HUES48 (cell line): Measurements from ENCODE around the gene IQGAP1.
"Not testable (repeated sequence)": the region's sequence is repeated elsewhere in the genome, so short reads cannot be mapped to it uniquely, and the experiment has no call there.

Experiments
- H3K27ac ChIP-seq: one replicate; pipeline ENCODE4 v1.7.0; 2013; ENCODE audit warnings: low read depth, low read length, inconsistent platforms
- H3K27me3 ChIP-seq: 2 replicates; pipeline ENCODE4 v1.6.1; 2013; ENCODE audit warnings: mild to moderate bottlenecking, low read length; ENCODE audit not compliant: control insufficient read depth, insufficient read depth
- H3K36me3 ChIP-seq: 2 replicates; pipeline ENCODE4 v1.6.1; 2013; ENCODE audit warnings: low read length; ENCODE audit not compliant: control insufficient read depth, insufficient read depth
- H3K4me1 ChIP-seq: 2 replicates; pipeline ENCODE4 v1.6.1; 2013; ENCODE audit warnings: mild to moderate bottlenecking, low read length; ENCODE audit not compliant: control insufficient read depth, insufficient read depth
- H3K4me3 ChIP-seq: 2 replicates; pipeline ENCODE4 v1.5.1; 2013; ENCODE audit warnings: mild to moderate bottlenecking, low read depth, low read length
- H3K9ac ChIP-seq: 2 replicates; pipeline ENCODE4 v1.6.1; 2013; ENCODE audit warnings: mild to moderate bottlenecking, low read depth, low read length, moderate library complexity
- H3K9me3 ChIP-seq: 2 replicates; pipeline ENCODE4 v1.6.1; 2013; ENCODE audit warnings: low read length; ENCODE audit not compliant: control insufficient read depth, insufficient read depth

IQGAP1 gene

GRCh38 chr15:90512981-90513380 lies 124.9 kb downstream of the IQGAP1 start:
- no peaks in the 10 kb centered on the region for H3K4me1 ChIP-seq
- no peak overlapping the region for H3K27ac ChIP-seq
- no peak overlapping the region for H3K4me3 ChIP-seq
- peaks cover 3% of the 10 kb centered on the region; the same call in 1 of the 2 replicates for H3K9me3 ChIP-seq
- H3K9ac ChIP-seq: no peak overlapping the region
- H3K27me3 ChIP-seq: no peaks in the 10 kb centered on the region
- H3K36me3 ChIP-seq: no peaks in the 10 kb centered on the region

GRCh38 chr15:90513448-90513847 lies 125.4 kb downstream of the IQGAP1 start:
- H3K27ac ChIP-seq: no peak overlapping the region
- no peaks in the 10 kb centered on the region for H3K4me1 ChIP-seq
- no peak overlapping the region for H3K9ac ChIP-seq
- peaks cover 3% of the 10 kb centered on the region; the same call in 1 of the 2 replicates for H3K9me3 ChIP-seq
- no peaks in the 10 kb centered on the region for H3K27me3 ChIP-seq
- no peak overlapping the region for H3K4me3 ChIP-seq
- no peaks in the 10 kb centered on the region for H3K36me3 ChIP-seq

DNA sequence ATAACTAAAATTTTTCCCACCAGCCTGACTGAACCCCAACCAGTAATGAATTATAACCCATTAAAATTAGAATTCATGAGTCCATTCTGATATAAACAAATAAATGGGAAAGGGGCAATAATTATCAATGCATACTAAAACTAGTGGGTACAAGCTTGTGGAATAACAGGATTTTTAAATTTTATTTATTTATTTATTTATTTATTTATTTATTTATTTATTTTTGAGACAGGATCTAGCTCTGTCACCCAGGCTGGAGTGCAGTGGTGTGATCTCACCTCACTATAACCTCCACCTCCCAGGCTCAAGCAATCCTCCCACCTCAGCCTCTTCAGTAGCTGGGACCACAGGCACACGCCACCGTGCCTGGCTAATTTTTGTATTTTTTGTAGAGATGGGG lies 125.9 kb downstream of the IQGAP1 start:
- not testable (repeated sequence) for H3K9me3 ChIP-seq

DNA sequence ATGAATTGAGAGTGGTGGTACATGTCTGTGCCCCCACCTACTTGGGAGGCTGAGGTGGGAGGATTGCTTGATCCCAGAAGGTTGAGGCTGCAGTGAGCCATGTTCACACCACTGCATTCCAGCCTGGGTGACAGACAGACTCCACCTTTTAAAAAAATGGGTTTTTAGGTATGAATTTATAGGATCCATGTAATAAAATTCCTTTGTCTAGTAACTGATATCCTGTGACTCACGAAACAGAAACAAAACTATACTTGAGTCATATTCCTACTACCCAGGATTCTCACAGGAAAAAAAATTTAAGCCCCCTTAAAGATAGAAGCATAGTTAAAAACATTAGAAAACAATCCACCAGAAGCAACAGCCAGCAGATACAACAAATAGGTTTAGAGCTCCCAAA lies 131.6 kb downstream of the IQGAP1 start:
- Histone ChIP-seq H3K36me3 (no peaks in the 10 kb centered on the region), H3K4me1 (no peaks in the 10 kb centered on the region), H3K9me3 (no peaks in the 10 kb centered on the region), H3K27me3 (no peaks in the 10 kb centered on the region), H3K27ac (no peak overlapping the region), H3K9ac (no peak overlapping the region), H3K4me3 (no peak overlapping the region)

More for the DNA sequence above, 125.9 kb downstream of the IQGAP1 start:
- H3K27me3 ChIP-seq, H3K9ac ChIP-seq, H3K36me3 ChIP-seq, H3K4me3 ChIP-seq, H3K4me1 ChIP-seq, H3K27ac ChIP-seq: not testable (repeated sequence)

- Histone ChIP-seq H3K36me3 (no peaks in the 10 kb centered on the region), H3K9ac (no peak overlapping the region), H3K4me3 (no peak overlapping the region), H3K4me1 (no peaks in the 10 kb centered on the region), H3K27ac (no peak overlapping the region), H3K27me3 (no peaks in the 10 kb centered on the region), H3K9me3 (no peaks in the 10 kb centered on the region)
Measured at GRCh38 chr15:90520365-90520764, 132.3 kb downstream of the IQGAP1 start.

DNA sequence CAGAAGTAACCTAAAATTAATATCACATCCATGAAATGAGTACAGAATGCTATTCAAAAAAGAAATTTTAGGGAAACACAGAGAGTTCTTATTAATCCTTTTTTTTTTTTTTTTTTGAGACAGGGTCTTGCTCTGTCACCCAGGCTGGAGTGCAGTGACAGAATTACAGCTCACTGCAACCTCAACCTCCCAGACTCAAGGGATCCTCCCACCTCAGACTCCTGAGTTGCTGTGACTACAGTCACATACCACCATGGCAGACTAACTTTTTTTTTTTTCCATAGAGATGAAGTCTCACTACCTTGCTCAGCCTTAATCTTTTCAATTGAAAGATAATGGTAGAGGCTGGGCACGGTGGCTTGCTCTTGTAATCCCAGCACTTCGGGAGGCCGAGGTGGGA lies 135.3 kb downstream of the IQGAP1 start:
- Histone ChIP-seq H3K4me1 (no peaks in the 10 kb centered on the region), H3K36me3 (no peaks in the 10 kb centered on the region), H3K27ac (no peak overlapping the region), H3K9ac (no peak overlapping the region), H3K4me3 (no peak overlapping the region), H3K27me3 (peaks cover 2% of the 10 kb centered on the region; the same call in 1 of the 2 replicates), H3K9me3 (no peaks in the 10 kb centered on the region)

DNA sequence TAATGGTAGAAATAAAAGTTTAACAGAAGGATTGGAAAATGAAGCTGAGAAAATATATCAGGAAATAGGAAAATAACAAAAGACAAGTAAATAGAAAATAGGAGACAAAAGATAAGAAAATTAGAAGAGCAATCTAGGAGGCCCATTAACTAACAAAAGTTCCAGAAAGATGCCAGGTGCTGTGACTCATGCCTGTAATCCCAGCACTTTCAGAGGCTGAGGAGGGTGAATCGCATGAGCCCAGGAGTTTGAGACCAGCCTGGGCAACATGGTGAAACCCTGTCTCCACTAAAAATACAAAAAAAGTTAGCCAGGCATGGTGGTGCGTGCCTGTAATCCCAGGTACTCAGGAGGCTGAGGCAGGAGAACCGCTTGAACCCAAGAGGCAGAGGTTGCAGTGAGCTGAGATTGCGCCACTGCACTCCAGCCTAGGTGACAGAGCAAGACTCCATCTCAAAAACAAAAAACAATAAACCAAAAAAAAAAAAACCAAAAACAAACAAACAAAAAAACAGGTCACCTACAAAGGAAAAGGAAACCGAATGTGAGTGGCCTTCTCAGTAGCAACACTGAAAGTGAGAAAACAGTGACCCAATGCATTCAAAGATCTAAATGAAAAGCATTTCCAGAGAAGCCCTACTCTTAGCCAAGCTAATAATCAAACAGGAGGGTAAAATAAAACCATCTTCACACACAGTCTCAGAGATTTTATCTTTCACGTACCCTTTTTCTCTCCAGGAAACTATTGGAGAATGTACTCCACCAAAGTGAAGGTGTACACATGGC lies 136.2 kb downstream of the IQGAP1 start:
- not testable (repeated sequence) for H3K9ac ChIP-seq, H3K27ac ChIP-seq, H3K4me3 ChIP-seq, H3K9me3 ChIP-seq, H3K36me3 ChIP-seq, H3K4me1 ChIP-seq
- H3K27me3 ChIP-seq: peaks cover 11% of the 10 kb centered on the region

- H3K4me1 ChIP-seq: peaks cover 4% of the 10 kb centered on the region; the same call in 1 of the 2 replicates
- H3K9me3 ChIP-seq: no peaks in the 10 kb centered on the region
- no peak overlapping the region for H3K27ac ChIP-seq
- H3K36me3 ChIP-seq: no peaks in the 10 kb centered on the region
- no peak overlapping the region for H3K9ac ChIP-seq
- peaks cover 42% of the 10 kb centered on the region for H3K27me3 ChIP-seq
- H3K4me3 ChIP-seq: peak overlapping the region; percentile 69
Measured at GRCh38 chr15:90529011-90529370, 140.9 kb downstream of the IQGAP1 start.

DNA sequence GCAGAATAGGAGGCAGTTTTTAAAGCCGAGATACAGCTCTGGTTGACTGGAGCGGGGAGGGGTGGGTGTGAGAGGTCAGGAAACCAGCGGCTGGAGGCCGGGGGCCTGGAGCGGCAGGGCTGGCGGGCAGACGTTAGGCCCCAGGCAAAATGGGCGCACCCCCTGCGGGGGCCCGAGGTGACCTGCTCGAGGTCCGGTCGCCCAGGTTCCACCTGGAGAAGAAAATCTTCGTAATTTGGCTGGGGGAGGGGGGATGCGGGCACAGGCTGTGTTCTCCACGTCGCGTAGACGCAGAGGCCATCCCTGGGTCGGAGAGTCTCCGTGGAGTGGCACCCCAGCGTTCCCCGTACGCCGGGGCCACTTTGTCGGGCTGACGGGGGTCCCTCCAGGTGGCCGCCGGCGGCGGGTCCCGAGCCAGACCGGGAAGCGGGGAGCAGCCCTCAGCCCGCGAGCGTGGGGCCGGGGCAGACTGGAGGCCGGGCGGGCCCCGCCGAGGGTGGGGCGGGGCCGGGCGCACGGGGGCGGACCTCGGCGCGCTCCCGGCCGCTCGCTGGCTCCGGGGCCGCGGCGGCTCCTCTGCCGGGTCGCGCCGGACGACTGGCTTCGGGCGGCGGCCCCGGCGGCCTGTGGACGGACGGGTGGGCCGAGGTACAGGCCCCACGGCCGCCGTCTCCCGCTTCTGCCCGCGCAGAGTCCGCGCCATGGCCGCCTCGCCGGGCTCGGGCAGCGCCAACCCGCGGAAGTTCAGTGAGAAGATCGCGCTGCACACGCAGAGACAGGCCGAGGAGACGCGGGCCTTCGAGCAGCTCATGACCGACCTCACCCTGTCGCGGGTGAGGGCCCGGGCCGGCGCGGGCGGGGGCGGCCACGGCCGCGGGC lies 141.6 kb downstream of the IQGAP1 start, which contains the start of gene CRTC3:
Gene CRTC3, plus strand, starts transcription at position 553 of the 879 bp plus-strand sequence. Its CDS starts 149 bp downstream, at position 702.
- Histone ChIP-seq H3K36me3 (no peaks in the 10 kb centered on the region), H3K4me1 (peaks cover 4% of the 10 kb centered on the region; the same call in 1 of the 2 replicates), H3K9ac (no peak within 1 kb of the TSS), H3K27me3 (peaks cover 42% of the 10 kb centered on the region), H3K27ac (no peak within 1 kb of the TSS), H3K9me3 (no peaks in the 10 kb centered on the region), H3K4me3 (peak within 1 kb of the TSS; percentile 69)

GRCh38 chr15:90530250-90531051 lies 142.4 kb downstream of the IQGAP1 start:
- H3K9ac ChIP-seq: no peak overlapping the region
- H3K4me3 ChIP-seq: peak overlapping the region; percentile 69
- H3K9me3 ChIP-seq: no peaks in the 10 kb centered on the region
- peaks cover 4% of the 10 kb centered on the region; the same call in 1 of the 2 replicates for H3K4me1 ChIP-seq
- no peaks in the 10 kb centered on the region for H3K36me3 ChIP-seq
- peaks cover 42% of the 10 kb centered on the region for H3K27me3 ChIP-seq
- H3K27ac ChIP-seq: no peak overlapping the region
